HG03432 (cell line): ENCODE measurements around the gene RIN3.

Experiments used
- ATAC-seq: cut with Tn5 transposase; IDR thresholded peaks from one replicate; pipeline ENCODE4 v1.9.1; 2021; ENCODE audit warnings: mild to moderate bottlenecking, moderate library complexity; ENCODE audit not compliant: unreplicated experiment

RIN3 gene

GRCh38 chr14:92737206-92737605 is 223.6 kb downstream of the RIN3 start:
- ATAC-seq: no peak

- no peak for ATAC-seq
These were observed 224.1 kb downstream of the RIN3 start for GRCh38 chr14:92737619-92738188.
